Ascending aorta (tissue), 2 donors: ENCODE measurements around the gene MAGT1. TPM values are rescaled to one million over a fixed set of nuclear protein-coding genes. Genes with fewer than 3 reads are reported as not detected.

Source experiments
- DNase-seq, 2 donors: peaks; one replicate each; pipeline ENCODE4 v3.0.0-alpha.2; 2019; ENCODE audit warnings: low spot score in 2 of 2
- H3K27ac ChIP-seq, 2 donors: fragments of 200-600 bp; sonication (generic); one replicate each; pipeline ENCODE4 v1.5.1; 2016 to 2017; ENCODE audit warnings: mild to moderate bottlenecking in 1 of 2
- H3K27me3 ChIP-seq: fragments of 200-600 bp; sonication (generic); one replicate; pipeline ENCODE4 v1.5.1; 2017
- H3K36me3 ChIP-seq, 2 donors: fragments of 200-600 bp; sonication (generic); one replicate each; pipeline ENCODE4 v1.5.1; 2016
- H3K4me1 ChIP-seq, 2 donors: fragments of 200-600 bp; sonication (generic); one replicate each; pipeline ENCODE4 v1.5.1; 2016 to 2017; ENCODE audit warnings: mild to moderate bottlenecking in 1 of 2
- H3K4me3 ChIP-seq, 2 donors: fragments of 200-600 bp; sonication (generic); one replicate each; pipeline ENCODE4 v1.5.1; 2016 to 2017; ENCODE audit warnings: mild to moderate bottlenecking in 1 of 2
- H3K9me3 ChIP-seq, 2 donors: fragments of 200-600 bp; sonication (generic); one replicate each; pipeline ENCODE4 v1.5.1; 2016
- CTCF ChIP-seq, 3 experiments: fragments of 200-600 bp in 2 of 3; fragments of 450-650 bp in 1 of 3; sonication (generic) in 2 of 3; IDR thresholded peaks; one replicate each; pipeline ENCODE4 v1.5.1; 2016 to 2019; ENCODE audit warnings: antibody characterized with exemption in 3 of 3, mild to moderate bottlenecking in 1 of 3, moderate library complexity in 1 of 3
- intact Hi-C: fragments of 100-400 bp; cut with DNase I; formaldehyde crosslinking; loops from one replicate; pipeline ENCODE4 v1.15.1; 2023
- total RNA-seq: library from RNA; depleted of rRNA; stranded (reverse); fragments of >200 nt; gene quantifications from one replicate; pipeline ENCODE4 v1.1.0, GENCODE V29; 2016

The MAGT1 gene
- total RNA-seq, 1 donor from 2014 or later, result 34.5 TPM

GRCh38 chrX:77814210-77814609, 81.0 kb downstream of the MAGT1 start:
- H3K27me3 ChIP-seq, result no peaks in the 10 kb centered on the region
- H3K27ac ChIP-seq, result no peak overlapping the region
- H3K9me3 ChIP-seq, result peaks cover 0 to 6% of the 10 kb centered on the region in 2 donors
- no peak for TF ChIP-seq CTCF (IDR thresholded peaks at IDR 0.05)
- no peak overlapping the region for H3K4me3 ChIP-seq
- no peak for DNase-seq
- no peaks in the 10 kb centered on the region for H3K4me1 ChIP-seq
- no peaks in the 10 kb centered on the region for H3K36me3 ChIP-seq
- intact Hi-C loops, result no loop called here

DNA sequence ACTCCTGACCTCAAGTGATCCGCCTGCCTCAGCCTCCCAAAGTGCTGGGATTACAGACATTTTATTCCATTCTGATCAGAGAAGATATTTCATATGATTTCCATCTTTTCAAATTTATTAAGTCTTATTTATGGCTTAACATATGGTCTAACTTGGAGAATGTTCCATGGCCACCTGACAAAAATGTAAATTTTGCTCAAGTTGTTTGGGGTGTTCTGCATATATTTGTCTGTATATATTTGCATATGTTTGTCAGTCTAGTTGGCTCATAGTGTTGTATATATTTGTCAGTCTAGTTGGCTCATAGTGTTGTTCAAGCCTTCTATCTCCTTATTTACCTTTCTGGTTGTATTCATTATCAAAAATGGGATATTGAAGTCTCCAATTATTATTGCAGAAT, 93.0 kb downstream of the MAGT1 start:
- intact Hi-C loops, result no loop called here
- H3K27ac ChIP-seq, result no peak overlapping the region
- H3K4me1 ChIP-seq, result no peaks in the 10 kb centered on the region
- H3K4me3 ChIP-seq, result no peak overlapping the region
- DNase-seq, result no peak
- no peaks in the 10 kb centered on the region for H3K27me3 ChIP-seq
- no peak for TF ChIP-seq CTCF (IDR thresholded peaks at IDR 0.05)
- H3K36me3 ChIP-seq, result no peaks in the 10 kb centered on the region
- H3K9me3 ChIP-seq, result no peaks in the 10 kb centered on the region

DNA sequence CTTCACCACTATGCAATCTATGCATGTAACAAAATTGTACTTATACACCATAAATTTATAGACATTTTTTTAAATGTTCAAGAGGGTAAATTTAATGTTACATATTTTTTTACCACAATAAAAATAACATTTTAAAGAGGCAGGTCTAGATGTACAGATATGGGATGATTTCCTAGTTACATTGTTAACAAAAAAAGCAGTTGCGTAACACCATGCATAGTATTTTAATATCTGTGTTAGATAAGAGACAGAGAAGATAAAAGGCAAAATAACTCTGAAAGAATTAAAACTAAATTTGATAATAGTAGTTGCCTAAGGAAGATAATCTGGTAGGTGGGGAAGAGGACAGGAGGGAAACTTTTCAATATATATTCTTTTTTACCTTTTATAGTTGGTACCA, 100.1 kb downstream of the MAGT1 start:
- Histone ChIP-seq H3K4me1 (no peaks in the 10 kb centered on the region), H3K27ac (no peak overlapping the region), H3K4me3 (no peak overlapping the region), H3K36me3 (no peaks in the 10 kb centered on the region), H3K27me3 (no peaks in the 10 kb centered on the region), H3K9me3 (no peaks in the 10 kb centered on the region)
- intact Hi-C loops, result no loop called here
- no peak for DNase-seq
- TF ChIP-seq CTCF (IDR thresholded peaks at IDR 0.05), result no peak

DNA sequence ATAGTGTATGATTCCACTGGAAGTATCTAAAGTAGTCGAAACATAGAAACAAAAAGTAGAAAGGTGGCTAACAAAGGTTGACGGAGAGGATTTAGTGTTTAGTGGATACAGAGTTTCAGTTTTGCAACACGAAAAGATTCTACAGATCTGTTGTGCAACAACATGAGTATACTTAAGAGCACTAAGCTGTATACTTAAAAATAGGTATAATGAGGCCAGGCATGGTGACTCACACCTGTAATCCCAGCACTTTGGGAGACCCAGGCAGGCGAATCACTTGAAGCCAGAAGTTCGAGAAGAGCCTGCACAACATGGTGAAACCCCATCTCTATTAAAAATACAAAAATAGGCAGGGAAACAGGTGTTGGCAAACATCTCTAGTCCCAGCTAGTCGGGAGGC, 101.3 kb downstream of the MAGT1 start:
- Histone ChIP-seq H3K36me3 (no peaks in the 10 kb centered on the region), H3K4me1 (no peaks in the 10 kb centered on the region), H3K27ac (no peak overlapping the region), H3K27me3 (no peaks in the 10 kb centered on the region), H3K9me3 (no peaks in the 10 kb centered on the region), H3K4me3 (no peak overlapping the region)
- intact Hi-C loops, result no loop called here
- no peak for TF ChIP-seq CTCF (IDR thresholded peaks at IDR 0.05)
- no peak for DNase-seq

- H3K4me3 ChIP-seq, result peak overlapping the region in 1 of 2 donors; percentile 51
- H3K4me1 ChIP-seq, result no peaks in the 10 kb centered on the region
- no peak overlapping the region for H3K27ac ChIP-seq
- H3K36me3 ChIP-seq, result no peaks in the 10 kb centered on the region
- no peaks in the 10 kb centered on the region for H3K9me3 ChIP-seq
- DNase-seq, result no peak
- no peak for TF ChIP-seq CTCF (IDR thresholded peaks at IDR 0.05)
- intact Hi-C loops, result loop anchor here (5.0 to 10.0 kb wide), 2 partner anchors 113 to 314 kb away; partner anchors contain the start of gene PGK1
- no peaks in the 10 kb centered on the region for H3K27me3 ChIP-seq
These were observed 107.2 kb downstream of the MAGT1 start for GRCh38 chrX:77788050-77788449.

DNA sequence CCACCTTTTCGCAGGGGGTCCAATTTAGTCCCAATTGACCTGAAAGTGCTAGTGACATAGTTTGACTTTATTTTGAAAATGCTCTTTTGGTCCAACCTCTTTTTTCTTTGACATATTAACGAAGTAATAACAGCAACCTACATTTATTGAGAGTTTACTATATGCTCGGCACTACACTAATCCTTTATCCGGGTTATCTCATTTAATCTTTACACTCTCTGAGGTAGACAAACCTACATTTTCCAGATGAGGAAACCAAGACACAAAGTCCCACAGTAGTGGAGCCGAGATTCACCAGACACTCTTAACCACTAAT, 108.9 kb downstream of the MAGT1 start:
- H3K36me3 ChIP-seq, result no peaks in the 10 kb centered on the region
- H3K27me3 ChIP-seq, result no peaks in the 10 kb centered on the region
- intact Hi-C loops, result loop anchor here (5.0 to 10.0 kb wide), 2 partner anchors 112 to 316 kb away; partner anchors contain the start of gene PGK1
- H3K4me1 ChIP-seq, result no peaks in the 10 kb centered on the region
- H3K27ac ChIP-seq, result peak overlapping the region; percentile 90 to 93
- no peak for TF ChIP-seq CTCF (IDR thresholded peaks at IDR 0.05)
- no peaks in the 10 kb centered on the region for H3K9me3 ChIP-seq
- H3K4me3 ChIP-seq, result peak overlapping the region; percentile 60 to 82
- DNase-seq, result no peak
